HG02852 (cell line): ENCODE data around the gene OR2T11.
"Not testable (repeated sequence)": the region's sequence is repeated elsewhere in the genome, so short reads cannot be mapped to it uniquely, and the experiment has no call there.

Experiments
- ATAC-seq: cut with Tn5 transposase; IDR thresholded peaks from one replicate; pipeline ENCODE4 v1.9.1; 2021; ENCODE audit warnings: mild to moderate bottlenecking, moderate library complexity; ENCODE audit not compliant: unreplicated experiment

Gene OR2T11

GRCh38 chr1:248618878-248619277 is 16.0 kb downstream of the OR2T11 start:
- ATAC-seq: no peak

GRCh38 chr1:248618119-248618518 is 16.8 kb downstream of the OR2T11 start:
- no peak for ATAC-seq

DNA sequence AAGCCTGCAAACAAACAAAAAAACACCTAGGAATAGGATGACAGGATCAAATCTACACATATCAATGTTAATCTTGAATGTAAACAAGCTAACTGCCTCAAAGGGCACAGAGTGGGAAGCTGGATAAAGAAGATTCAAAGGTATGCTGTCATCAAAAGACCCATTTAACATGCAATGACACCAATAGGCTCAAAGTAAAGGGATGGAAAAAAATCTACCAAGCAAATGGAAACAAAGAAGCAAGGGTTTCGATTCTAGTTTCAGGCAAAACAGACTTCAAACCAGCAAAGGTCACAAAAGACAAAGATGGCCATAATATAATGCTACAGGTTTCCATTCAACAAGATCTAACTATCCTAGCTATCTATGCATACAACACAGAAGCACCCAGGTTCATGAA is 21.1 kb downstream of the OR2T11 start:
- ATAC-seq: no peak

DNA sequence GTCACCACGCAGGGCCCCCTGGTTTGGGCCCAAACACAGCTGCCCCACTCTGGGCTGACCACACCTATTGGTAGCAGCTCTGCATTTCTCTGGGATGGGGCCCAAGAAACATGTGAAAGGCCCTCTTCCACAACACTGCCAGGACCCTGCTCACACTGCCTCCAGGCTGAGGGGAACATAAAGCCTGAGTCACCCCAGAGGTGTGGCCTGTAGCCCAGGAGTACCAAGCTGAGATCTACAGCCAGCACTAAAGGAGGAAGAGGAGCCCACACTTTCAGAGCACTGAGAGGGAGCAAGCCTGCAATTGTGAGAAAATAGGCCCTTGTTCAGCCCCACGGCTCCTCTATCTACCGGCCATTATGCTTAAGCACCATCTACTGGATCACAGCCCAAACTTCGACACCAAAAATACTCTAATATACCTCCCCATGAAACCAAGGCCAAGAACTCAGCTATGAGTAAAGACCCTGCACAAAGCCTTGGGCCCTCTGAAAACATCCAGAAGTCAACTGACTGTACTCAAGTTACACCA is 22.9 kb downstream of the OR2T11 start:
- ATAC-seq: no peak

DNA sequence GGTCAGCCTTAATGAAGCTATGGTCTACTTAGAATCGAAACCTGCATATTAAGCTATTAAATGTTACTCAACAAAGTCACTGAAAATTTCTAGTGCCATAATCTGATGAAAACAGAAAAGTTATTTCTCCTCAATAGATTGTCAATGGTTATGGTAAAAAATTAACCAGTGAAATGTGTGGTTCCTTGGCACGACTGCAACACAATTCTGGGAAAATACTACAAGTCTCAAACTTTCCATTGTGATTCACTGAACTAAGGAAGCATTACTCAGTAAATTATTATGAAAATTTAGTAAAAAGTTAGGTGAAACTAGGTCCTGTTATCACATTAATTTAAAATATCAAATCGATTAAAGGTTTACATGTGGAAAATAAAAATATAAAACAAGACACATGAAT is 24.6 kb downstream of the OR2T11 start:
- no peak for ATAC-seq

GRCh38 chr1:248599396-248599795 is 35.5 kb downstream of the OR2T11 start:
- ATAC-seq: no peak

GRCh38 chr1:248597589-248597988 is 37.3 kb downstream of the OR2T11 start, which contains the start of gene OR2T10:
Gene OR2T10 (minus strand): TSS chr1:248597700. CDS start chr1:248593768, 3,932 bp downstream.
- ATAC-seq: no peak

- ATAC-seq: no peak
Observed at GRCh38 chr1:248596615-248597014, 38.3 kb downstream of the OR2T11 start.

GRCh38 chr1:248593226-248593625 is 41.7 kb downstream of the OR2T11 start:
- no peak for ATAC-seq

DNA sequence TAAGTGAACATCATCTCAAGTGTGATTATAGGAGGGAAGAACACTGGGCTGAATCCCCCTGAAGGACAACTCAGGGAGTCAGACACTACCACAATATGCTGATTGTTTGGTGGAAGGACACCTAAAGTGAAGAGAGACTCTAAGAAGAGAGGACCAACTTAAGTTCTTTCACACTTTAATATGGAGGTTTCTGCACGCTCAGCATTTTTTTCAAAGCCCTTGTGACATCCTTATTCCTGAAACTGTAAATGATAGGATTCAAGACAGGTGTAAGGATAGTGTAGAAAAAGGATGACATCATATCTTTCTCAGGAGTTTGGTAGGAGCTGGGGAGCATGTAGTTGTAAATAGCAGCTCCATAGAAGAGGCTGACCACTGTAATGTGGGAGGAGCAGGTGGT is 42.2 kb downstream of the OR2T11 start:
- ATAC-seq: no peak

DNA sequence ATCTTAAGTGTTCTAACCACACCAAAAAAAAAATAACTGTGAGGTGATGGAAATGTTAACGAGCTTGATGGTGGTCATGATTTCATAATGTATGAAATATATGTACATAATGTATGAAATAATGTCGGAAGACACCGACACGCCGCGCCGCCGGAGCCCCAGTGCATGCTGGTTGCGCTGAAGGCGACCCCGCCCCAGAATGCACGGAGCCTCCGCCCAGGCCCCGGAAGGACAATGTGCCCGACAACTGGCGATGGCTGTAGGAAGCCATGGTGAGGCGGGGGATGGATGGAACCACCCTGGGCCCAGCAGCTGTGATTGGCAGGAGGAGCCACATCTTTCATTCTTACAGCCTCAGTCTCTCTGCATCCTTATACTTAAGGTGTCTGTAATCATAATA is 44.8 kb downstream of the OR2T11 start:
- ATAC-seq: no peak

GRCh38 chr1:248589334-248589733 is 45.6 kb downstream of the OR2T11 start:
- ATAC-seq: no peak

DNA sequence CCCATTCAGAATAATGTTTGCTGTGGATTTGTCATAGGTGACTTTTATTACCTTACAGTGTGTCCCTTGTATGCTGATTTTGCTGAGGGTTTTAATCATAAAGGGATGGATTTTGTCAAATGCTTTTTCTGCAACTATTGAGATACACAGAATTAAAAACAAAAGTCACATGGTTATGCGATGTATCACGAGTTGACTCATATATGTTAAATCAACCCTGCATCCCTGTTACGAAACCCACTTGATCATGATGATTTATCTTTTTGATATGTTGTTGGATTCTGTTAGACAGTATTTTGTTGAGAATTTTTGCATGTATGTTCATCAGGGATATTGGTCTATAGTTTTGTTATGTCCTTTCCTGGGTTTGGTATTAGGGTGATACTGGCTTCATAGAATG is 49.6 kb downstream of the OR2T11 start:
- no peak for ATAC-seq

GRCh38 chr1:248576260-248576980 is 58.5 kb downstream of the OR2T11 start:
- no peak for ATAC-seq

DNA sequence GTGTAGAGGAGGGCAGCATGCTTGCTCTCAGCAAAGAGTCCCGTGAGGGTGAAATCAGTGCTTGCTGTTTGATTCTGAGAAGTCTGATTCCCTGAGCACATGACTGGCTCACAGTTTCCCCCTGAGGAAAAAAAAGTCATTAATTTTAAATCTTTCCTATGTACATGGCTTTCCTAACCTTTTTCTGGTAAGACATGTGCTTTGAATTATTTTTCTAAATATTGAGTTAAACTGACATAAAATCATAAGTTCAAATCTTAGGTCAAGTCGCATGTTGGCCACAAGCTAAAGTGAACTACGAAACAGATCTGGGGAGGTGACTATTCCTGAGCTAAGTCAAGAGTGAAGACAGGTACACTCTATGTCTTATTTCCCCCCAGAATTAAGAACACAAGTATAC is 60.2 kb downstream of the OR2T11 start, which contains the start of gene OR2T34:
Gene OR2T34, minus strand, starts transcription at position 101 of the 400 bp plus-strand sequence. Its CDS starts 0 bp downstream, at position 101.
- ATAC-seq: not testable (repeated sequence)

DNA sequence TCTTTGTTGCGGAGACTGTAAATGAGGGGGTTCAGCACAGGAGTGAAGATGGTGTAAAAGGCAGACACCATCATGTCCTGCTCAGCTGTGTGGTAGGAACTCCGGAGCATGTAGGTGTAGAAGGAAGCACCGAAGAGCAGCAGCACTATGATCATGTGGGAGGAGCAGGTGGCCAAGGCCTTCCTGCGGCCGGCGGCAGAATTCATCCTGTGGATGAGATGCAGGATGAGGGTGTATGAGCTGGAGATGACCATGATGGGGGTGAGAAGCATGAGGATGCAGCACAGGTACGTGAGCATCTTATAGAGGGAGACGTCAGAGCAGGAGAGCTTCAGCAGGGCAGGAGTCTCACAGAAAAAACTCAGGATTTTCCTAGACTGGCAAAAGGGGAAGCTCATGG is 61.0 kb downstream of the OR2T11 start:
- ATAC-seq: not testable (repeated sequence)
